OCI-LY1 (cell line): ENCODE results near the gene LIMK2.

Experiments used
- H2AFZ ChIP-seq: fragments of 200-600 bp; sonication (generic), shearing (Covaris generic); 2 replicates; pipeline ENCODE4 v1.6.0; 2014; ENCODE audit warnings: antibody characterized with exemption, mild to moderate bottlenecking, low read length
- H3F3A ChIP-seq: fragments of 200-600 bp; sonication (generic), shearing (Covaris generic); 2 replicates; pipeline ENCODE4 v1.6.0; 2014; ENCODE audit warnings: mild to moderate bottlenecking, antibody characterized with exemption, low read length, moderate library complexity; ENCODE audit not compliant: insufficient read depth
- H3K27ac ChIP-seq: fragments of 200-600 bp; sonication (generic); 2 replicates; pipeline ENCODE4 v1.5.1; 2014; ENCODE audit warnings: low read length, mixed run types, mild to moderate bottlenecking, low read depth; ENCODE audit not compliant: poor library complexity, severe bottlenecking
- H3K27me3 ChIP-seq: fragments of 200-600 bp; sonication (generic); 2 replicates; pipeline ENCODE4 v1.6.0; 2014; ENCODE audit warnings: antibody characterized with exemption, mild to moderate bottlenecking, low read length, moderate library complexity; ENCODE audit not compliant: insufficient read depth
- H3K36me3 ChIP-seq: fragments of 200-600 bp; sonication (generic); 2 replicates; pipeline ENCODE4 v1.6.1; 2014; ENCODE audit warnings: mild to moderate bottlenecking, antibody characterized with exemption, low read length, moderate library complexity, mixed read lengths; ENCODE audit not compliant: insufficient read depth
- H3K4me1 ChIP-seq: fragments of 200-600 bp; sonication (generic); 2 replicates; pipeline ENCODE4 v1.5.1; 2014; ENCODE audit warnings: mild to moderate bottlenecking, low read length, moderate library complexity; ENCODE audit not compliant: insufficient read depth, severe bottlenecking
- H3K4me2 ChIP-seq: fragments of 200-600 bp; sonication (generic), shearing (Covaris generic); 2 replicates; pipeline ENCODE4 v1.6.1; 2014; ENCODE audit warnings: low read length
- H3K4me3 ChIP-seq: fragments of 200-600 bp; sonication (generic); 2 replicates; pipeline ENCODE4 v1.5.1; 2014; ENCODE audit warnings: low read length, low read depth, mild to moderate bottlenecking, mixed read lengths; ENCODE audit not compliant: poor library complexity, severe bottlenecking
- H3K79me2 ChIP-seq: fragments of 200-600 bp; shearing (Covaris generic); 2 replicates; pipeline ENCODE4 v1.6.1; 2016; ENCODE audit warnings: mixed run types, low read length, mixed read lengths; ENCODE audit not compliant: insufficient read depth
- H3K9ac ChIP-seq: fragments of 200-600 bp; sonication (generic), shearing (Covaris generic); 2 replicates; pipeline ENCODE4 v1.6.1; 2014; ENCODE audit warnings: mild to moderate bottlenecking, low read length, mixed read lengths
- H3K9me2 ChIP-seq: fragments of 200-600 bp; sonication (generic), shearing (Covaris generic); 2 replicates; pipeline ENCODE4 v1.6.1; 2014; ENCODE audit warnings: low read depth, mild to moderate bottlenecking, low read length, mixed read lengths
- H3K9me3 ChIP-seq: fragments of 200-600 bp; shearing (Covaris generic); 2 replicates; pipeline ENCODE4 v1.6.1; 2014; ENCODE audit warnings: low read length, mixed read lengths
- H4K20me1 ChIP-seq: fragments of 200-600 bp; sonication (generic), shearing (Covaris generic); 2 replicates; pipeline ENCODE4 v1.6.0; 2016; ENCODE audit warnings: mild to moderate bottlenecking, low read length; ENCODE audit not compliant: insufficient read depth
- EZH2 ChIP-seq: fragments of 200-600 bp; sonication (generic), shearing (Covaris generic); IDR thresholded peaks from 2 replicates; pipeline ENCODE4 v1.8.0; 2017; ENCODE audit warnings: borderline replicate concordance, mixed run types, mild to moderate bottlenecking, antibody characterized with exemption, low read length, moderate library complexity, mixed read lengths
- TF ChIP-seq, protein P1 (sequence below): fragments of 200-600 bp; sonication (generic), shearing (Covaris generic); IDR thresholded peaks from 2 replicates; pipeline ENCODE4 v1.5.1; 2017; ENCODE audit warnings: mild to moderate bottlenecking, antibody characterized with exemption, low read length, moderate library complexity, mixed read lengths

LIMK2 gene

DNA sequence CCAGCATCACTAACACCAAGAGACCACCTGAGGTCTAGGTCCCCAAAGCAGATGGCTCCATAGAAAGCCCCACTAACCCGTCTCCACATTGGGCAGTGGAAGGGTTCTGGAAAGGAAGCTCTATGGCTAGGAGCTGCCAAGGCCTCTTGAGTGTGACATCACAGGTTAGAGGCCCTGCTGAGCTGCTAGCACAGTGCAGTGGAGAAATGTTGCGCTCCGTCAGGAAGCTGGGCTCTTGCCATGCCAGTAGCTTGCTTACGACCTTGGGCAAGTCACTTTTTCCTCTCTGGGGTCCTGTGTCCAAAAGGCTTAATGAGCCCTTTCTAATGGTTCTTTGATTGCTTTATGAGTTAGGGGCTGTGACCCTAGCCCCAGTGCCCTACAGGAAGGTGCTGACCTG is 69.6 kb downstream of the LIMK2 start:
- Histone ChIP-seq H3K4me2 (no peak overlapping the region), H3K36me3 (peaks cover 91% of the 10 kb centered on the region), H3K4me3 (no peak overlapping the region), H3K27me3 (no peaks in the 10 kb centered on the region), H3K4me1 (peaks cover 15% of the 10 kb centered on the region), H3F3A (no peaks in the 10 kb centered on the region), H3K9me3 (no peaks in the 10 kb centered on the region), H3K9me2 (no peaks in the 10 kb centered on the region), H3K79me2 (no peaks in the 10 kb centered on the region), H3K27ac (no peak overlapping the region), H2AFZ (no peak overlapping the region), H3K9ac (no peak overlapping the region), H4K20me1 (no peaks in the 10 kb centered on the region)
- no peak for TF ChIP-seq EZH2
- TF ChIP-seq, protein P1, sequence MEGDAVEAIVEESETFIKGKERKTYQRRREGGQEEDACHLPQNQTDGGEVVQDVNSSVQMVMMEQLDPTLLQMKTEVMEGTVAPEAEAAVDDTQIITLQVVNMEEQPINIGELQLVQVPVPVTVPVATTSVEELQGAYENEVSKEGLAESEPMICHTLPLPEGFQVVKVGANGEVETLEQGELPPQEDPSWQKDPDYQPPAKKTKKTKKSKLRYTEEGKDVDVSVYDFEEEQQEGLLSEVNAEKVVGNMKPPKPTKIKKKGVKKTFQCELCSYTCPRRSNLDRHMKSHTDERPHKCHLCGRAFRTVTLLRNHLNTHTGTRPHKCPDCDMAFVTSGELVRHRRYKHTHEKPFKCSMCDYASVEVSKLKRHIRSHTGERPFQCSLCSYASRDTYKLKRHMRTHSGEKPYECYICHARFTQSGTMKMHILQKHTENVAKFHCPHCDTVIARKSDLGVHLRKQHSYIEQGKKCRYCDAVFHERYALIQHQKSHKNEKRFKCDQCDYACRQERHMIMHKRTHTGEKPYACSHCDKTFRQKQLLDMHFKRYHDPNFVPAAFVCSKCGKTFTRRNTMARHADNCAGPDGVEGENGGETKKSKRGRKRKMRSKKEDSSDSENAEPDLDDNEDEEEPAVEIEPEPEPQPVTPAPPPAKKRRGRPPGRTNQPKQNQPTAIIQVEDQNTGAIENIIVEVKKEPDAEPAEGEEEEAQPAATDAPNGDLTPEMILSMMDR: no peak

DNA sequence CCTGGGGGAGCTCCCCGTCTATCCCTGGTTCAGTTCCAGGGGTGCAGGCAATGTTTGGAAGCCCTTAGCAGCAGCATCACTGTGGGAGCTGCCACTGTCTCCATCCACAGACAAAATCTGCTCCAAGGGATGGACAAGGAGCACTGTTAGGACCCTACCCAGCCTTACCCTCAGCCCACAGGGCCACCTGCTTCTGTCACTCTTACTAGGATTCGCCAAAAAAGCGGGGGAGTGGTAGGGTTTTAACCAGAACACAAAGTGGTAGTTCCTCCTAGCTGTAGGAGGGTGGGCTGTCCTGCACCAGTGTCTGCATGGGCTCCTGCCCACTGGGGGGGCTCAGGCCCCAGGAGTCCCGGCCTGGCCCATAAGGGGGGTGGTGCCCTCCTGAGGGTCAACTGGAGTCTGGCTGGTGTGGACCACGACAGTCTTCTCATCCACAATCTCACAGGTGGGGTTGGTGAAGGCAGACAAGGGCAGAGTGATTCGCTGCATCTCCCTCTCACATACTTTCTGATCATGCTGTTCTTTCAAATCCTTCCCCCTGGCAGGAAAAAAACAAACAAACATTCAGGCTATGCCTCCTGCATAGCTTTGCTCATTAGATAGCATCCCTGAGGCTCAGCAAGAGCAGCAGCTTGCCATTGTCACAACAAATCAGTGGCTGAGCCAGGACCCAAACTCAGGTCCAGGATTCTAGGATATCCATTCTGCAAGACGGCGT is 70.8 kb downstream of the LIMK2 start:
- H3K27me3 ChIP-seq: no peaks in the 10 kb centered on the region
- H3K4me1 ChIP-seq: peaks cover 26% of the 10 kb centered on the region
- no peaks in the 10 kb centered on the region for H3F3A ChIP-seq
- no peak overlapping the region for H3K4me3 ChIP-seq
- H3K9me2 ChIP-seq: no peaks in the 10 kb centered on the region
- H2AFZ ChIP-seq: no peak overlapping the region
- H3K36me3 ChIP-seq: peaks cover 93% of the 10 kb centered on the region
- no peaks in the 10 kb centered on the region for H3K79me2 ChIP-seq
- no peaks in the 10 kb centered on the region for H3K9me3 ChIP-seq
- no peak overlapping the region for H3K9ac ChIP-seq
- no peaks in the 10 kb centered on the region for H4K20me1 ChIP-seq
- TF ChIP-seq, protein P1: no peak
- no peak for TF ChIP-seq EZH2
- no peak overlapping the region for H3K4me2 ChIP-seq
- no peak overlapping the region for H3K27ac ChIP-seq

GRCh38 chr22:31284281-31285155 is 72.4 kb downstream of the LIMK2 start:
- Histone ChIP-seq H3K9me2 (no peaks in the 10 kb centered on the region), H3K4me1 (peaks cover 43% of the 10 kb centered on the region), H3K79me2 (no peaks in the 10 kb centered on the region), H3K27ac (peak overlapping the region; percentile 28), H4K20me1 (no peaks in the 10 kb centered on the region), H3K36me3 (peaks cover 89% of the 10 kb centered on the region), H3K4me3 (no peak overlapping the region), H3F3A (peaks cover 6% of the 10 kb centered on the region; the same call in 1 of the 2 replicates), H3K9me3 (no peaks in the 10 kb centered on the region), H3K4me2 (no peak overlapping the region), H2AFZ (no peak overlapping the region), H3K27me3 (no peaks in the 10 kb centered on the region), H3K9ac (no peak overlapping the region)
- no peak for TF ChIP-seq EZH2
- TF ChIP-seq, protein P1: no peak
